GM12878 (cell line): Measurements from ENCODE around the gene PADI2. TPM values are rescaled to one million over a fixed set of nuclear protein-coding genes. Genes with fewer than 3 reads are reported as not detected.

Experiments used
- ASH2L ChIP-seq: fragments of 300-600, 200-600 bp; sonication (generic); IDR thresholded peaks from 2 replicates; pipeline ENCODE4 v1.6.1; 2017; ENCODE audit warnings: low read depth, mild to moderate bottlenecking, borderline replicate concordance
- CBFB ChIP-seq: IDR thresholded peaks from 2 replicates; pipeline ENCODE4 v1.6.1; 2016; ENCODE audit warnings: antibody characterized with exemption, low read depth
- HDAC6 ChIP-seq: fragments of 200-600 bp; sonication (generic); IDR thresholded peaks from one replicate; pipeline ENCODE4 v1.8.0; 2017; ENCODE audit warnings: antibody characterized with exemption; ENCODE audit not compliant: unreplicated experiment
- IKZF2 ChIP-seq, 2 experiments: fragments of 450-650 bp; IDR thresholded peaks; 2 replicates each; pipeline ENCODE4 v1.6.1; 2017; ENCODE audit warnings: mild to moderate bottlenecking in 2 of 2, moderate library complexity in 2 of 2
- TCF3 ChIP-seq: IDR thresholded peaks from 2 replicates; pipeline ENCODE4 v1.6.1; 2012; ENCODE audit warnings: low read depth, mild to moderate bottlenecking, low read length, borderline replicate concordance; ENCODE audit not compliant: insufficient read depth
- polyA plus RNA-seq, 11 experiments: library from polyadenylated mRNA; depleted of rRNA in 4 of 11; unstranded in 6 of 11; stranded (reverse) in 5 of 11; fragments of >200 nt; fragmentation: Nextera tagmentation in 4 of 11; fragmentation: Illumina TruSeq in 1 of 11; extraction: Ambion mirVana in 4 of 11; extraction: Trizol in 1 of 11; gene quantifications; 1 replicate in 1 of 11; 2 replicates in 10 of 11; pipeline versions ENCODE4 v1.2.1 to v1.2.3, GENCODE V29; 2011 to 2016; ENCODE audit warnings: inconsistent platforms in 2 of 11, missing spikeins in 2 of 11, low read depth in 1 of 11
- total RNA-seq, 4 experiments: library from RNA; depleted of rRNA in 3 of 4; stranded (reverse); fragments of >200 nt in 3 of 4; fragmentation: Illumina TruSeq in 1 of 4; extraction: Trizol in 1 of 4; gene quantifications; 2 replicates each; pipeline versions ENCODE4 v1.2.1 to v1.2.3, GENCODE V29; 2013 to 2021
- TF ChIP-seq, protein P1 (sequence below): IDR thresholded peaks from 2 replicates; pipeline ENCODE4 v1.6.1; 2011; ENCODE audit warnings: borderline replicate concordance, low read depth, mild to moderate bottlenecking, moderate library complexity, low read length; ENCODE audit not compliant: insufficient read depth, poor library complexity, severe bottlenecking
- TF ChIP-seq, protein P2 (sequence below): fragments of 150-350 bp; IDR thresholded peaks from 2 replicates; pipeline ENCODE4 v1.6.1; 2016; ENCODE audit warnings: low read depth, low read length
- TF ChIP-seq, protein P3 (sequence below): IDR thresholded peaks from 2 replicates; pipeline ENCODE4 v1.6.1; 2011; ENCODE audit warnings: low read depth, low read length, improper control_type of control experiment, borderline replicate concordance

The PADI2 gene
- total and polyA plus RNA-seq, 10 of the 15 experiments (the other 5 are each of a cell fraction or from before 2014, with no cell fraction given), result 0.05 to 3.0 (median 0.10) TPM; not detected in 1

DNA sequence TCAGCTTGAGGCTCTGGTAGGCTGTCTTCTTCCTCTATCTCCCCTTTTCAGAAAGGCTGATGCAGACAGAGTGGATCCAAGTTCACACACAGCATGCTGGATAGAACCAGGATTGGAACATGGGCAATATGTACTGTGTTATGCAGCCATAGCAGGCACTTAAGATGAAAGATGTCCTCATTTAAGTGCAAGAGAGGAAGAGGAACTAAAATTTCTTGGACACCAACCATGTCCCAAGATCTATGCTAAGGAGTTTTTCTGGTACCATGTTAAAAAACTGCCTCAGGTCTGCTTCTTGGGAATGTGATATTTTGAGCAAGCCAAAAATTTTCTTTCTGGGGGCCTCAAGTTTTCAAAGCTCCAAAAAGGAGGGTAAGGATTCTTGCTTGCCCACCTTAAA is 66.6 kb downstream of the PADI2 start (continued):
- TF ChIP-seq, protein P1, sequence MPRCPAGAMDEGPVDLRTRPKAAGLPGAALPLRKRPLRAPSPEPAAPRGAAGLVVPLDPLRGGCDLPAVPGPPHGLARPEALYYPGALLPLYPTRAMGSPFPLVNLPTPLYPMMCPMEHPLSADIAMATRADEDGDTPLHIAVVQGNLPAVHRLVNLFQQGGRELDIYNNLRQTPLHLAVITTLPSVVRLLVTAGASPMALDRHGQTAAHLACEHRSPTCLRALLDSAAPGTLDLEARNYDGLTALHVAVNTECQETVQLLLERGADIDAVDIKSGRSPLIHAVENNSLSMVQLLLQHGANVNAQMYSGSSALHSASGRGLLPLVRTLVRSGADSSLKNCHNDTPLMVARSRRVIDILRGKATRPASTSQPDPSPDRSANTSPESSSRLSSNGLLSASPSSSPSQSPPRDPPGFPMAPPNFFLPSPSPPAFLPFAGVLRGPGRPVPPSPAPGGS, result no peak
- TF ChIP-seq, protein P2, sequence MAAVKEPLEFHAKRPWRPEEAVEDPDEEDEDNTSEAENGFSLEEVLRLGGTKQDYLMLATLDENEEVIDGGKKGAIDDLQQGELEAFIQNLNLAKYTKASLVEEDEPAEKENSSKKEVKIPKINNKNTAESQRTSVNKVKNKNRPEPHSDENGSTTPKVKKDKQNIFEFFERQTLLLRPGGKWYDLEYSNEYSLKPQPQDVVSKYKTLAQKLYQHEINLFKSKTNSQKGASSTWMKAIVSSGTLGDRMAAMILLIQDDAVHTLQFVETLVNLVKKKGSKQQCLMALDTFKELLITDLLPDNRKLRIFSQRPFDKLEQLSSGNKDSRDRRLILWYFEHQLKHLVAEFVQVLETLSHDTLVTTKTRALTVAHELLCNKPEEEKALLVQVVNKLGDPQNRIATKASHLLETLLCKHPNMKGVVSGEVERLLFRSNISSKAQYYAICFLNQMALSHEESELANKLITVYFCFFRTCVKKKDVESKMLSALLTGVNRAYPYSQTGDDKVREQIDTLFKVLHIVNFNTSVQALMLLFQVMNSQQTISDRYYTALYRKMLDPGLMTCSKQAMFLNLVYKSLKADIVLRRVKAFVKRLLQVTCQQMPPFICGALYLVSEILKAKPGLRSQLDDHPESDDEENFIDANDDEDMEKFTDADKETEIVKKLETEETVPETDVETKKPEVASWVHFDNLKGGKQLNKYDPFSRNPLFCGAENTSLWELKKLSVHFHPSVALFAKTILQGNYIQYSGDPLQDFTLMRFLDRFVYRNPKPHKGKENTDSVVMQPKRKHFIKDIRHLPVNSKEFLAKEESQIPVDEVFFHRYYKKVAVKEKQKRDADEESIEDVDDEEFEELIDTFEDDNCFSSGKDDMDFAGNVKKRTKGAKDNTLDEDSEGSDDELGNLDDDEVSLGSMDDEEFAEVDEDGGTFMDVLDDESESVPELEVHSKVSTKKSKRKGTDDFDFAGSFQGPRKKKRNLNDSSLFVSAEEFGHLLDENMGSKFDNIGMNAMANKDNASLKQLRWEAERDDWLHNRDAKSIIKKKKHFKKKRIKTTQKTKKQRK, result no peak
- TF ChIP-seq ASH2L (no peak), IKZF2 (IDR thresholded peaks at IDR 0.05) (no peak), CBFB (no peak), TCF3 (no peak), HDAC6 (no peak)
- TF ChIP-seq, protein P3, sequence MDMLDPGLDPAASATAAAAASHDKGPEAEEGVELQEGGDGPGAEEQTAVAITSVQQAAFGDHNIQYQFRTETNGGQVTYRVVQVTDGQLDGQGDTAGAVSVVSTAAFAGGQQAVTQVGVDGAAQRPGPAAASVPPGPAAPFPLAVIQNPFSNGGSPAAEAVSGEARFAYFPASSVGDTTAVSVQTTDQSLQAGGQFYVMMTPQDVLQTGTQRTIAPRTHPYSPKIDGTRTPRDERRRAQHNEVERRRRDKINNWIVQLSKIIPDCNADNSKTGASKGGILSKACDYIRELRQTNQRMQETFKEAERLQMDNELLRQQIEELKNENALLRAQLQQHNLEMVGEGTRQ, result no peak
